ENCODE measurements around the gene POPDC3. TPM values are rescaled to one million over a fixed set of nuclear protein-coding genes. Genes with fewer than 3 reads are reported as not detected.

POPDC3 gene
- total RNA-seq, 1 donor from 2014 or later: 9.1 TPM

GRCh38 chr6:105113422-105113821 lies 66.4 kb downstream of the POPDC3 start:
- Histone ChIP-seq H3K79me2 (ENCODE audit: insufficient read depth, low read length) (no peaks in the 10 kb centered on the region), H4K20me1 (ENCODE audit: insufficient read depth, low read length) (no peaks in the 10 kb centered on the region), H3K27ac (ENCODE audit: low read depth, low read length) (no peak overlapping the region), H3K9me3 (ENCODE audit: insufficient read depth, low read depth, low read length) (no peaks in the 10 kb centered on the region), H3K9ac (ENCODE audit: low read length) (no peak overlapping the region), H3K4me2 (ENCODE audit: low read length) (no peak overlapping the region), H3K36me3 (ENCODE audit: insufficient read depth, low read length) (no peaks in the 10 kb centered on the region), H3K4me1 (ENCODE audit: insufficient read depth, low read length) (no peaks in the 10 kb centered on the region), H3K27me3 (ENCODE audit: insufficient read depth, low read length) (no peaks in the 10 kb centered on the region), H2AFZ (ENCODE audit: low read depth, low read length) (no peak overlapping the region), H3K4me3 (ENCODE audit: insufficient read depth, low read depth, low read length) (no peak overlapping the region)
- TF ChIP-seq CTCF (IDR thresholded peaks at IDR 0.05; ENCODE audit: insufficient read depth, low read depth, low read length): no peak
- no peak for TF ChIP-seq EZH2 (IDR thresholded peaks at IDR 0.05; ENCODE audit: insufficient read depth, low read length)
- no peak overlapping the region for H3K4me3 Mint-ChIP-seq (ENCODE audit: unreplicated experiment)
- no peaks in the 10 kb centered on the region for H3K4me1 Mint-ChIP-seq (ENCODE audit: low read depth, unreplicated experiment)
- no peak for FAIRE-seq
- no peaks in the 10 kb centered on the region for H3K9me3 Mint-ChIP-seq (ENCODE audit: unreplicated experiment)
- H3K36me3 Mint-ChIP-seq (ENCODE audit: low read depth, unreplicated experiment): peaks cover 5% of the 10 kb centered on the region
- no peaks in the 10 kb centered on the region for H3K27me3 Mint-ChIP-seq (ENCODE audit: low read depth, unreplicated experiment)
- no peak overlapping the region for H3K27ac Mint-ChIP-seq (ENCODE audit: unreplicated experiment)
- DNase-seq (ENCODE audit: low read depth): no peak

GRCh38 chr6:105112577-105112976 lies 67.2 kb downstream of the POPDC3 start:
- no peak for DNase-seq (ENCODE audit: low read depth)
- Histone ChIP-seq H3K27me3 (ENCODE audit: insufficient read depth, low read length) (no peaks in the 10 kb centered on the region), H3K9ac (ENCODE audit: low read length) (no peak overlapping the region), H3K27ac (ENCODE audit: low read depth, low read length) (no peak overlapping the region), H3K9me3 (ENCODE audit: insufficient read depth, low read depth, low read length) (no peaks in the 10 kb centered on the region), H3K36me3 (ENCODE audit: insufficient read depth, low read length) (no peaks in the 10 kb centered on the region), H3K4me2 (ENCODE audit: low read length) (no peak overlapping the region), H3K4me3 (ENCODE audit: insufficient read depth, low read depth, low read length) (no peak overlapping the region), H2AFZ (ENCODE audit: low read depth, low read length) (no peak overlapping the region), H3K4me1 (ENCODE audit: insufficient read depth, low read length) (no peaks in the 10 kb centered on the region), H4K20me1 (ENCODE audit: insufficient read depth, low read length) (no peaks in the 10 kb centered on the region), H3K79me2 (ENCODE audit: insufficient read depth, low read length) (no peaks in the 10 kb centered on the region)
- Mint-ChIP-seq H3K27me3 (ENCODE audit: low read depth, unreplicated experiment) (no peaks in the 10 kb centered on the region), H3K9me3 (ENCODE audit: unreplicated experiment) (no peaks in the 10 kb centered on the region), H3K4me1 (ENCODE audit: low read depth, unreplicated experiment) (no peaks in the 10 kb centered on the region), H3K36me3 (ENCODE audit: low read depth, unreplicated experiment) (peaks cover under 1% of the 10 kb centered on the region), H3K27ac (ENCODE audit: unreplicated experiment) (no peak overlapping the region), H3K4me3 (ENCODE audit: unreplicated experiment) (no peak overlapping the region)
- FAIRE-seq: no peak
- TF ChIP-seq CTCF (IDR thresholded peaks at IDR 0.05; ENCODE audit: insufficient read depth, low read depth, low read length): no peak
- no peak for TF ChIP-seq EZH2 (IDR thresholded peaks at IDR 0.05; ENCODE audit: insufficient read depth, low read length)

- Histone ChIP-seq H4K20me1 (ENCODE audit: insufficient read depth, low read length) (no peaks in the 10 kb centered on the region), H3K79me2 (ENCODE audit: insufficient read depth, low read length) (no peaks in the 10 kb centered on the region), H3K4me3 (ENCODE audit: insufficient read depth, low read depth, low read length) (no peak overlapping the region), H3K9ac (ENCODE audit: low read length) (no peak overlapping the region), H3K9me3 (ENCODE audit: insufficient read depth, low read depth, low read length) (no peaks in the 10 kb centered on the region), H3K4me2 (ENCODE audit: low read length) (no peak overlapping the region), H3K36me3 (ENCODE audit: insufficient read depth, low read length) (no peaks in the 10 kb centered on the region), H3K27me3 (ENCODE audit: insufficient read depth, low read length) (no peaks in the 10 kb centered on the region), H3K27ac (ENCODE audit: low read depth, low read length) (no peak overlapping the region), H3K4me1 (ENCODE audit: insufficient read depth, low read length) (no peaks in the 10 kb centered on the region), H2AFZ (ENCODE audit: low read depth, low read length) (no peak overlapping the region)
- no peaks in the 10 kb centered on the region for H3K36me3 Mint-ChIP-seq (ENCODE audit: low read depth, unreplicated experiment)
- H3K9me3 Mint-ChIP-seq (ENCODE audit: unreplicated experiment): no peaks in the 10 kb centered on the region
- FAIRE-seq (no peak), DNase-seq (ENCODE audit: low read depth) (no peak)
- H3K4me1 Mint-ChIP-seq (ENCODE audit: low read depth, unreplicated experiment): no peaks in the 10 kb centered on the region
- TF ChIP-seq CTCF (IDR thresholded peaks at IDR 0.05; ENCODE audit: insufficient read depth, low read depth, low read length) (no peak), EZH2 (IDR thresholded peaks at IDR 0.05; ENCODE audit: insufficient read depth, low read length) (no peak)
- no peak overlapping the region for H3K4me3 Mint-ChIP-seq (ENCODE audit: unreplicated experiment)
- H3K27me3 Mint-ChIP-seq (ENCODE audit: low read depth, unreplicated experiment): no peaks in the 10 kb centered on the region
- no peak overlapping the region for H3K27ac Mint-ChIP-seq (ENCODE audit: unreplicated experiment)
Measured at GRCh38 chr6:105111871-105112270, 67.9 kb downstream of the POPDC3 start.
